Endothelial cell of umbilical vein (primary cell): ENCODE results near the gene SLC5A10. TPM values are rescaled to one million over a fixed set of nuclear protein-coding genes. Genes with fewer than 3 reads are reported as not detected.

Source experiments
- BruUV-seq: library from RNA; stranded (reverse); fragments of 400-500 nt; replicated peaks from 2 replicates; lab custom pipeline; 2021; lab: Mats Ljungman, UMichigan
- CTCF ChIA-PET: fragments of 300-600, 350-600 bp; sonication (Branson Sonifier 250); formaldehyde crosslinking; loops from one replicate; lab custom pipeline; 2021; ENCODE audit warnings: antibody characterized with exemption, inconsistent platforms; lab: Charles Lee
- POLR2A ChIA-PET: fragments of 300-600, 350-600 bp; sonication (Branson Sonifier 250); formaldehyde crosslinking; loops from one replicate; lab custom pipeline; 2021; ENCODE audit warnings: antibody characterized with exemption, inconsistent platforms; lab: Charles Lee
- DNase-seq: peaks from one replicate; pipeline ENCODE4 v3.0.0-alpha.2; 2011; ENCODE audit warnings: low read depth, low spot score
- FAIRE-seq: peaks from 2 replicates; lab custom pipeline; 2011; peaks lifted over from hg19 to GRCh38; lab: Jason Lieb, UNC
- H2AFZ ChIP-seq: 2 replicates; pipeline ENCODE4 v1.6.0; 2012; ENCODE audit warnings: low read depth, low read length, control low read depth, inconsistent platforms
- H3K27ac ChIP-seq: 2 replicates; pipeline ENCODE4 v1.5.1; 2011; ENCODE audit warnings: low read depth, mild to moderate bottlenecking, control low read depth, low read length, moderate library complexity; ENCODE audit not compliant: insufficient read depth
- H3K27me3 ChIP-seq, 2 experiments: 2 replicates each; pipeline versions ENCODE4 v1.6.0 to v1.6.1; 2011; ENCODE audit warnings: low read length in 2 of 2, mixed read lengths in 1 of 2; ENCODE audit not compliant: control insufficient read depth in 2 of 2, insufficient read depth in 2 of 2
- H3K36me3 ChIP-seq, 2 experiments: 2 replicates in 1 of 2; 3 replicates in 1 of 2; pipeline ENCODE4 v1.5.1; 2011; ENCODE audit warnings: low read length in 2 of 2, mild to moderate bottlenecking in 1 of 2, moderate library complexity in 1 of 2; ENCODE audit not compliant: control insufficient read depth in 2 of 2, insufficient read depth in 2 of 2; ENCODE audit errors: extremely low read depth in 1 of 2
- H3K4me1 ChIP-seq: 3 replicates; pipeline ENCODE4 v1.5.1; 2011; ENCODE audit warnings: mild to moderate bottlenecking, low read length; ENCODE audit not compliant: control insufficient read depth, insufficient read depth; ENCODE audit errors: extremely low read depth
- H3K4me2 ChIP-seq: 2 replicates; pipeline ENCODE4 v1.6.1; 2011; ENCODE audit warnings: low read length, control low read depth, mixed read lengths; ENCODE audit not compliant: insufficient read depth
- H3K4me3 ChIP-seq, 3 experiments: fragments of 200-600 bp in 1 of 3; sonication (generic), shearing (Covaris generic) in 1 of 3; replicated peaks in 1 of 3; 2 replicates each; pipeline ENCODE4 v1.5.1; 2011 to 2016; ENCODE audit warnings: control low read depth in 3 of 3, low read length in 3 of 3, mild to moderate bottlenecking in 2 of 3, inconsistent platforms in 1 of 3, low read depth in 1 of 3, moderate library complexity in 1 of 3; ENCODE audit not compliant: insufficient read depth in 1 of 3
- H3K79me2 ChIP-seq: 2 replicates; pipeline ENCODE4 v1.6.0; 2012; ENCODE audit warnings: low read length, inconsistent platforms; ENCODE audit not compliant: control insufficient read depth, insufficient read depth
- H3K9ac ChIP-seq: replicated peaks from 2 replicates; pipeline ENCODE3; 2011; ENCODE audit warnings: low read length, control low read depth; ENCODE audit not compliant: insufficient read depth; ENCODE audit errors: extremely low read depth
- H3K9me1 ChIP-seq: replicated peaks from 3 replicates; pipeline ENCODE4 v1.6.0; 2011; ENCODE audit warnings: mild to moderate bottlenecking, low read length; ENCODE audit not compliant: control insufficient read depth, insufficient read depth; ENCODE audit errors: extremely low read depth
- H3K9me3 ChIP-seq: replicated peaks from 2 replicates; pipeline ENCODE4 v1.5.1; 2012; ENCODE audit warnings: low read length, inconsistent platforms; ENCODE audit not compliant: control insufficient read depth, insufficient read depth
- H4K20me1 ChIP-seq: replicated peaks from 2 replicates; pipeline ENCODE3; 2011; ENCODE audit warnings: mild to moderate bottlenecking, low read length; ENCODE audit not compliant: control insufficient read depth, insufficient read depth; ENCODE audit errors: extremely low read depth
- CTCF ChIP-seq, 2 donors: IDR thresholded peaks; 1 replicate in 1 of 2; 2 replicates in 1 of 2; pipeline ENCODE4 v1.5.1; 2011; ENCODE audit warnings: low read length in 2 of 2, mild to moderate bottlenecking in 2 of 2, moderate library complexity in 2 of 2, control low read depth in 1 of 2, inconsistent platforms in 1 of 2, low read depth in 1 of 2; ENCODE audit not compliant: insufficient read depth in 1 of 2; ENCODE audit errors: extremely low read depth in 1 of 2
- FOS ChIP-seq: IDR thresholded peaks from 2 replicates; pipeline ENCODE4 v1.6.1; 2011; ENCODE audit warnings: mild to moderate bottlenecking, low read length, moderate library complexity, borderline replicate concordance; ENCODE audit not compliant: insufficient read depth
- POLR2A ChIP-seq: IDR thresholded peaks from 2 replicates; pipeline ENCODE4 v1.6.1; 2012; ENCODE audit warnings: low read depth, mild to moderate bottlenecking, control low read depth, low read length
- POLR2AphosphoS5 ChIP-seq: IDR thresholded peaks from 2 replicates; pipeline ENCODE4 v1.6.1; 2012; ENCODE audit warnings: low read depth, mild to moderate bottlenecking, control low read depth, low read length, moderate library complexity; ENCODE audit not compliant: insufficient read depth
- dilution Hi-C: fragments of 300-500 bp; cut with MboI; formaldehyde crosslinking; loops from one replicate; pipeline ENCODE4 v1.15.0; 2019; ENCODE audit warnings: low sequenced_read_pairs; ENCODE audit not compliant: extremely low pct_ligation_motif_present
- intact Hi-C: fragments of 100-400 bp; cut with micrococcal nuclease; formaldehyde crosslinking; loops from one replicate; pipeline ENCODE4 v1.10.0; 2022
- polyA plus RNA-seq, 4 experiments: library from polyadenylated mRNA; depleted of rRNA in 3 of 4; stranded (reverse) in 3 of 4; unstranded in 1 of 4; fragments of >200 nt; gene quantifications; 2 replicates each; pipeline versions ENCODE4 v1.2.1 to v1.2.3, GENCODE V29; 2011 to 2012; ENCODE audit warnings: missing spikeins in 1 of 4
- total RNA-seq: library from RNA; stranded (reverse); gene quantifications from 2 replicates; pipeline ENCODE4 v1.2.3, GENCODE V29; 2021

The SLC5A10 gene
- total and polyA plus RNA-seq, 2 donors (not counting 3 experiments of a cell fraction or from before 2014, with no cell fraction given), result not detected

DNA sequence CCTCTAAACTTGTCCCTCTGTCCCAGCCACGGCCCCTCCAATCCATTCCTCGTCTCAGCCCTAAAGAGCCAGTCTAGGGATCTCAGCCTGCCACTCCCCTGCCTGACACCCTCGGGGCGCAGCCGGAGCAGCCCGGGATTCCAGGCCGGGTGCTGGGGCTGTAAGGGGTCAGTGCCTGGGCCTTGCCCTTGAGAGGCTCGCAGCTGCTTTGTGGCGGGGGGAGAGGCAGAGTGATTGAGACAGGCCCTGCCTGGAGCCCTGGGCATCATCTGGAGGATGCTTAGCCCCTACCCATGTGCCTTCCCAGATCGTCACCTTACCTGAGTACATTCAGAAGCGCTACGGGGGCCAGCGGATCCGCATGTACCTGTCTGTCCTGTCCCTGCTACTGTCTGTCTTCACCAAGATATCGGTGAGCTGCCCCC is 8.3 kb downstream of the SLC5A10 start:
- POLR2A ChIA-PET, result no interaction called here
- dilution Hi-C loops, result no loop called here

More for the DNA sequence above, 8.3 kb downstream of the SLC5A10 start:
- BruUV-seq, result no TSS peak
- H3K9me1 ChIP-seq, result no peaks in the 10 kb centered on the region
- H2AFZ ChIP-seq, result no peak overlapping the region
- no peak overlapping the region for H3K4me2 ChIP-seq
- CTCF ChIA-PET, result interaction anchor here (1.0 to 2.4 kb wide), 13 partner anchors 8 to 63 kb away, joined by 3 to 35 read pairs (median 9); partner anchors contain the start of genes FAM83G and SLC5A10
- no peak overlapping the region for H3K4me3 ChIP-seq
- H3K79me2 ChIP-seq, result no peaks in the 10 kb centered on the region
- H3K9me3 ChIP-seq, result no peaks in the 10 kb centered on the region
- intact Hi-C loops, result loop anchor here (2.0 kb wide), 1 partner anchor 45 kb away; the partner anchor contains the start of gene FAM83G
- DNase-seq (no peak), FAIRE-seq (no peak)
- no peaks in the 10 kb centered on the region for H3K36me3 ChIP-seq
- H3K27me3 ChIP-seq, result no peaks in the 10 kb centered on the region
- no peaks in the 10 kb centered on the region for H4K20me1 ChIP-seq
- no peak overlapping the region for H3K9ac ChIP-seq
- H3K4me1 ChIP-seq, result no peaks in the 10 kb centered on the region
- TF ChIP-seq POLR2A (no peak), CTCF (IDR thresholded peaks at IDR 0.05; ENCODE audit: extremely low read depth in 1 of 2, insufficient read depth in 1 of 2, low read depth in 1 of 2, low read length in 2 of 2) (no peak), FOS (no peak), POLR2AphosphoS5 (no peak)
- H3K27ac ChIP-seq, result no peak overlapping the region
